ENCODE results near the gene CD1C. TPM values are rescaled to one million over a fixed set of nuclear protein-coding genes. Genes with fewer than 3 reads are reported as not detected.
"Not testable (repeated sequence)": the region's sequence is repeated elsewhere in the genome, so short reads cannot be mapped to it uniquely, and the experiment has no call there.

The CD1C gene
- total and polyA plus RNA-seq, 2 donors from 2014 or later = 0.45 to 4.8 TPM

- Histone ChIP-seq H3K27me3 (ENCODE audit: control insufficient read depth, insufficient read depth, low read length) (no peaks in the 10 kb centered on the region), H3K9me3 (ENCODE audit: control insufficient read depth in 2 of 3, insufficient read depth in 1 of 3, low read length in 3 of 3) (no peaks in the 10 kb centered on the region), H3K4me3 (ENCODE audit: low read length in 3 of 3) (no peak overlapping the region), H3K9ac (ENCODE audit: low read length in 3 of 3) (no peak overlapping the region), H3K36me3 (ENCODE audit: control insufficient read depth in 2 of 3, insufficient read depth in 3 of 3, low read length in 3 of 3) (no peaks in the 10 kb centered on the region), H3K27ac (ENCODE audit: low read depth in 2 of 2, low read length in 2 of 2) (no peak overlapping the region), H3K4me1 (ENCODE audit: control insufficient read depth in 2 of 3, insufficient read depth in 2 of 3, low read depth in 1 of 3, low read length in 3 of 3) (no peaks in the 10 kb centered on the region)
- intact Hi-C loops (cut with DNase I) = no loop called here
- no peak for DNase-seq
- TF ChIP-seq CTCF (IDR thresholded peaks at IDR 0.05; ENCODE audit: borderline replicate concordance, extremely low read depth, insufficient read depth) = no peak
- no peak for FAIRE-seq
Measured at GRCh38 chr1:158335213-158335532, 45.5 kb downstream of the CD1C start.

GRCh38 chr1:158336413-158336812 lies 46.7 kb downstream of the CD1C start:
- not testable (repeated sequence) for FAIRE-seq

More at GRCh38 chr1:158336413-158336812, 46.7 kb downstream of the CD1C start:
- H3K9me3 ChIP-seq (ENCODE audit: control insufficient read depth in 2 of 3, insufficient read depth in 1 of 3, low read length in 3 of 3); H3K27ac ChIP-seq (ENCODE audit: low read depth in 2 of 2, low read length in 2 of 2); H3K36me3 ChIP-seq (ENCODE audit: control insufficient read depth in 2 of 3, insufficient read depth in 3 of 3, low read length in 3 of 3); H3K9ac ChIP-seq (ENCODE audit: low read length in 3 of 3); DNase-seq; H3K4me1 ChIP-seq (ENCODE audit: control insufficient read depth in 2 of 3, insufficient read depth in 2 of 3, low read depth in 1 of 3, low read length in 3 of 3); H3K27me3 ChIP-seq (ENCODE audit: control insufficient read depth, insufficient read depth, low read length); H3K4me3 ChIP-seq (ENCODE audit: low read length in 3 of 3); intact Hi-C loops (cut with DNase I): not testable (repeated sequence)

Other genes starting within 250 kb of the CD1C start
- 3.2 TPM for gene CD1D, start 109.0 kb upstream of the CD1C start, total RNA-seq
- 0.77 TPM for gene CD1D, start 109.0 kb upstream of the CD1C start, polyA plus RNA-seq (ENCODE audit: insufficient read depth, low read depth, low replicate concordance)
- gene CD1A, start 35.5 kb upstream of the CD1C start, total RNA-seq = 0.22 TPM
- gene CD1A, start 35.5 kb upstream of the CD1C start, polyA plus RNA-seq (ENCODE audit: insufficient read depth, low read depth, low replicate concordance) = not detected
- 0.60 TPM for gene CD1B, start 41.6 kb downstream of the CD1C start, total RNA-seq
- not detected for gene CD1B, start 41.6 kb downstream of the CD1C start, polyA plus RNA-seq (ENCODE audit: insufficient read depth, low read depth, low replicate concordance)
- 3.5 TPM for gene CD1E, start 64.0 kb downstream of the CD1C start, total RNA-seq
- not detected for gene CD1E, start 64.0 kb downstream of the CD1C start, polyA plus RNA-seq (ENCODE audit: insufficient read depth, low read depth, low replicate concordance)
- not detected for gene OR10T2, start 109.5 kb downstream of the CD1C start, total RNA-seq
- gene OR10T2, start 109.5 kb downstream of the CD1C start, polyA plus RNA-seq (ENCODE audit: insufficient read depth, low read depth, low replicate concordance) = not detected
- gene OR10K2, start 136.3 kb downstream of the CD1C start, total RNA-seq = not detected
- gene OR10K2, start 136.3 kb downstream of the CD1C start, polyA plus RNA-seq (ENCODE audit: insufficient read depth, low read depth, low replicate concordance) = not detected
- gene OR10K1, start 171.9 kb downstream of the CD1C start, total RNA-seq = not detected
- gene OR10K1, start 171.9 kb downstream of the CD1C start, polyA plus RNA-seq (ENCODE audit: insufficient read depth, low read depth, low replicate concordance) = not detected
- gene OR10R2, start 182.3 kb downstream of the CD1C start, total RNA-seq = not detected
- gene OR10R2, start 182.3 kb downstream of the CD1C start, polyA plus RNA-seq (ENCODE audit: insufficient read depth, low read depth, low replicate concordance) = not detected

All from kidney (tissue), 14 donors.